ENCODE data around the gene HOXC9.

Gene HOXC9

GRCh38 chr12:54028314-54029201 lies 28.6 kb downstream of the HOXC9 start, which contains the start of gene HOXC6 (continued):
- peak; percentile 93 for TF ChIP-seq OSR2 (tag by site-specific recombination; IDR thresholded peaks at IDR 0.05)
- TF ChIP-seq ZNF664 (tag by site-specific recombination; IDR thresholded peaks at IDR 0.05), result peak; percentile 46; the same call in 1 of the 2 replicates
- peak; percentile 52 for TF ChIP-seq ZNF366 (tag by site-specific recombination; conservative IDR thresholded peaks at IDR 0.05)
- peak; percentile 97 for TF ChIP-seq ZNF596 (tag by site-specific recombination; IDR thresholded peaks at IDR 0.05)
- peak; percentile 22; the same call in 1 of the 2 replicates for TF ChIP-seq ZNF394 (tag by site-specific recombination; IDR thresholded peaks at IDR 0.05; ENCODE audit: borderline replicate concordance)
- peak; percentile 94 for TF ChIP-seq ZNF600 (tag by site-specific recombination; IDR thresholded peaks at IDR 0.05)
- TF ChIP-seq GLIS2 (tag by site-specific recombination; IDR thresholded peaks at IDR 0.05), result peak; percentile 80
- TF ChIP-seq, protein P1, sequence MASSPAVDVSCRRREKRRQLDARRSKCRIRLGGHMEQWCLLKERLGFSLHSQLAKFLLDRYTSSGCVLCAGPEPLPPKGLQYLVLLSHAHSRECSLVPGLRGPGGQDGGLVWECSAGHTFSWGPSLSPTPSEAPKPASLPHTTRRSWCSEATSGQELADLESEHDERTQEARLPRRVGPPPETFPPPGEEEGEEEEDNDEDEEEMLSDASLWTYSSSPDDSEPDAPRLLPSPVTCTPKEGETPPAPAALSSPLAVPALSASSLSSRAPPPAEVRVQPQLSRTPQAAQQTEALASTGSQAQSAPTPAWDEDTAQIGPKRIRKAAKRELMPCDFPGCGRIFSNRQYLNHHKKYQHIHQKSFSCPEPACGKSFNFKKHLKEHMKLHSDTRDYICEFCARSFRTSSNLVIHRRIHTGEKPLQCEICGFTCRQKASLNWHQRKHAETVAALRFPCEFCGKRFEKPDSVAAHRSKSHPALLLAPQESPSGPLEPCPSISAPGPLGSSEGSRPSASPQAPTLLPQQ (tag by site-specific recombination; IDR thresholded peaks at IDR 0.05), result 0 out of 2 replicates have a peak, but pooled peaks have one; percentile 29
- TF ChIP-seq ZNF2 (tag by site-specific recombination; IDR thresholded peaks at IDR 0.05), result peak; percentile 46; the same call in 1 of the 2 replicates
- peak; percentile 36; the same call in 1 of the 2 replicates for TF ChIP-seq ZFHX2 (tag by site-specific recombination; conservative IDR thresholded peaks at IDR 0.05)
- no peak for TF ChIP-seq ZNF311 (tag by site-specific recombination; IDR thresholded peaks at IDR 0.05; ENCODE audit: borderline replicate concordance)
- TF ChIP-seq ZBTB1 (tag by site-specific recombination; IDR thresholded peaks at IDR 0.05), result no peak
- TF ChIP-seq ZNF341 (tag by site-specific recombination; IDR thresholded peaks at IDR 0.05; ENCODE audit: low read depth), result peak; percentile 72
- TF ChIP-seq ZNF157 (tag by site-specific recombination; IDR thresholded peaks at IDR 0.05), result no peak
- TF ChIP-seq PRDM1 (tag by site-specific recombination; IDR thresholded peaks at IDR 0.05), result peak; percentile 18; the same call in 1 of the 2 replicates
- peak; percentile 62; the same call in 1 of the 2 replicates for TF ChIP-seq GFI1B (tag by site-specific recombination; IDR thresholded peaks at IDR 0.05)
- TF ChIP-seq ZNF560 (tag by site-specific recombination; IDR thresholded peaks at IDR 0.05; ENCODE audit: borderline replicate concordance), result no peak
- TF ChIP-seq ZNF610 (tag by site-specific recombination; IDR thresholded peaks at IDR 0.05; ENCODE audit: borderline replicate concordance), result peak; percentile 59; the same call in 1 of the 2 replicates
- TF ChIP-seq, protein P2, sequence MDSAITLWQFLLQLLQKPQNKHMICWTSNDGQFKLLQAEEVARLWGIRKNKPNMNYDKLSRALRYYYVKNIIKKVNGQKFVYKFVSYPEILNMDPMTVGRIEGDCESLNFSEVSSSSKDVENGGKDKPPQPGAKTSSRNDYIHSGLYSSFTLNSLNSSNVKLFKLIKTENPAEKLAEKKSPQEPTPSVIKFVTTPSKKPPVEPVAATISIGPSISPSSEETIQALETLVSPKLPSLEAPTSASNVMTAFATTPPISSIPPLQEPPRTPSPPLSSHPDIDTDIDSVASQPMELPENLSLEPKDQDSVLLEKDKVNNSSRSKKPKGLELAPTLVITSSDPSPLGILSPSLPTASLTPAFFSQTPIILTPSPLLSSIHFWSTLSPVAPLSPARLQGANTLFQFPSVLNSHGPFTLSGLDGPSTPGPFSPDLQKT (IDR thresholded peaks at IDR 0.05; ENCODE audit: borderline replicate concordance, low read depth, low read length), result no peak
- peak; percentile 88 for TF ChIP-seq ZBTB8A (tag by site-specific recombination; IDR thresholded peaks at IDR 0.05)
- TF ChIP-seq ZNF398 (tag by site-specific recombination; IDR thresholded peaks at IDR 0.05), result peak; percentile 98
- peak; percentile 84 for TF ChIP-seq ZNF335 (tag by site-specific recombination; conservative IDR thresholded peaks at IDR 0.05)
- TF ChIP-seq ZNF561 (tag by site-specific recombination; IDR thresholded peaks at IDR 0.05; ENCODE audit: borderline replicate concordance), result peak; percentile 62
- no peak for TF ChIP-seq ZNF169 (tag by site-specific recombination; IDR thresholded peaks at IDR 0.05)
- 0 out of 2 replicates have a peak, but pooled peaks have one; percentile 24 for TF ChIP-seq ZFP69B (tag by site-specific recombination; IDR thresholded peaks at IDR 0.05)
- TF ChIP-seq TRIM28 (IDR thresholded peaks at IDR 0.05; ENCODE audit: borderline replicate concordance, low read length), result peak; percentile 22; the same call in 1 of the 2 replicates
- no peak for TF ChIP-seq ZNF16 (tag by site-specific recombination; IDR thresholded peaks at IDR 0.05; ENCODE audit: low read depth)
- peak; percentile 91 for TF ChIP-seq ZNF18 (tag by site-specific recombination; IDR thresholded peaks at IDR 0.05)
- peak; percentile 89 for TF ChIP-seq OVOL3 (tag by site-specific recombination; IDR thresholded peaks at IDR 0.05)
- TF ChIP-seq ZNF423 (tag by site-specific recombination; IDR thresholded peaks at IDR 0.05), result peak; percentile 67; the same call in 1 of the 2 replicates
- TF ChIP-seq, protein P3, sequence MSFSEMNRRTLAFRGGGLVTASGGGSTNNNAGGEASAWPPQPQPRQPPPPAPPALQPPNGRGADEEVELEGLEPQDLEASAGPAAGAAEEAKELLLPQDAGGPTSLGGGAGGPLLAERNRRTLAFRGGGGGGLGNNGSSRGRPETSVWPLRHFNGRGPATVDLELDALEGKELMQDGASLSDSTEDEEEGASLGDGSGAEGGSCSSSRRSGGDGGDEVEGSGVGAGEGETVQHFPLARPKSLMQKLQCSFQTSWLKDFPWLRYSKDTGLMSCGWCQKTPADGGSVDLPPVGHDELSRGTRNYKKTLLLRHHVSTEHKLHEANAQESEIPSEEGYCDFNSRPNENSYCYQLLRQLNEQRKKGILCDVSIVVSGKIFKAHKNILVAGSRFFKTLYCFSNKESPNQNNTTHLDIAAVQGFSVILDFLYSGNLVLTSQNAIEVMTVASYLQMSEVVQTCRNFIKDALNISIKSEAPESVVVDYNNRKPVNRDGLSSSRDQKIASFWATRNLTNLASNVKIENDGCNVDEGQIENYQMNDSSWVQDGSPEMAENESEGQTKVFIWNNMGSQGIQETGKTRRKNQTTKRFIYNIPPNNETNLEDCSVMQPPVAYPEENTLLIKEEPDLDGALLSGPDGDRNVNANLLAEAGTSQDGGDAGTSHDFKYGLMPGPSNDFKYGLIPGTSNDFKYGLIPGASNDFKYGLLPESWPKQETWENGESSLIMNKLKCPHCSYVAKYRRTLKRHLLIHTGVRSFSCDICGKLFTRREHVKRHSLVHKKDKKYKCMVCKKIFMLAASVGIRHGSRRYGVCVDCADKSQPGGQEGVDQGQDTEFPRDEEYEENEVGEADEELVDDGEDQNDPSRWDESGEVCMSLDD (tag by site-specific recombination; IDR thresholded peaks at IDR 0.05), result peak; percentile 64; the same call in 1 of the 2 replicates

Measured in HEK293 (cell line).